Activated CD8-positive, alpha-beta T cell treated with anti-CD3 and anti-CD28 coated beads for 36 hours (primary cell): ENCODE data around the gene BCAR3. TPM values are rescaled to one million over a fixed set of nuclear protein-coding genes. Genes with fewer than 3 reads are reported as not detected.

Source experiments
- ATAC-seq: fragments of 200-7000 bp; cut with Tn5 transposase; one replicate; pipeline ENCODE4 v1.10.0; 2021; ENCODE audit warnings: mild to moderate bottlenecking, moderate library complexity
- CTCF ChIA-PET: fragments of 350-600 bp; sonication (Branson Sonifier 250); formaldehyde crosslinking; loops from one replicate; lab custom pipeline; 2021; ENCODE audit warnings: antibody characterized with exemption; lab: Charles Lee
- POLR2A ChIA-PET: fragments of 350-600 bp; sonication (Branson Sonifier 250); formaldehyde crosslinking; loops from one replicate; lab custom pipeline; 2021; ENCODE audit warnings: antibody characterized with exemption; lab: Charles Lee
- DNase-seq: peaks from one replicate; pipeline ENCODE4 v3.0.0-alpha.2; 2020
- H3K27ac Mint-ChIP-seq: one replicate; pipeline ENCODE4 v1.8.0; 2021; ENCODE audit warnings: mild to moderate bottlenecking, mixed read lengths
- H3K27me3 Mint-ChIP-seq: one replicate; pipeline ENCODE4 v1.8.0; 2021; ENCODE audit warnings: mixed read lengths
- H3K36me3 Mint-ChIP-seq: one replicate; pipeline ENCODE4 v1.8.0; 2021; ENCODE audit warnings: low read depth, mixed read lengths
- H3K4me1 Mint-ChIP-seq: one replicate; pipeline ENCODE4 v1.8.0; 2021; ENCODE audit warnings: low read depth, mixed read lengths
- H3K4me3 Mint-ChIP-seq: one replicate; pipeline ENCODE4 v1.8.0; 2021; ENCODE audit warnings: mild to moderate bottlenecking, moderate library complexity, mixed read lengths
- H3K9me3 Mint-ChIP-seq: one replicate; pipeline ENCODE4 v1.8.0; 2021; ENCODE audit warnings: mixed read lengths
- intact Hi-C: fragments of 100-400 bp; cut with micrococcal nuclease; formaldehyde crosslinking; loops from one replicate; pipeline ENCODE4 v1.10.0; 2022
- total RNA-seq, 2 experiments: library from RNA; stranded (reverse); gene quantifications; one replicate each; pipeline ENCODE4 v1.2.3, GENCODE V29; 2021
- TF ChIP-seq, protein P1 (sequence below): fragments of 200-600 bp; IDR thresholded peaks from one replicate; pipeline ENCODE4 v1.8.0; 2022; ENCODE audit warnings: antibody characterized with exemption, mild to moderate bottlenecking

Gene BCAR3
- total RNA-seq, 2 experiments from 2014 or later: 0.51 to 0.70 TPM

DNA sequence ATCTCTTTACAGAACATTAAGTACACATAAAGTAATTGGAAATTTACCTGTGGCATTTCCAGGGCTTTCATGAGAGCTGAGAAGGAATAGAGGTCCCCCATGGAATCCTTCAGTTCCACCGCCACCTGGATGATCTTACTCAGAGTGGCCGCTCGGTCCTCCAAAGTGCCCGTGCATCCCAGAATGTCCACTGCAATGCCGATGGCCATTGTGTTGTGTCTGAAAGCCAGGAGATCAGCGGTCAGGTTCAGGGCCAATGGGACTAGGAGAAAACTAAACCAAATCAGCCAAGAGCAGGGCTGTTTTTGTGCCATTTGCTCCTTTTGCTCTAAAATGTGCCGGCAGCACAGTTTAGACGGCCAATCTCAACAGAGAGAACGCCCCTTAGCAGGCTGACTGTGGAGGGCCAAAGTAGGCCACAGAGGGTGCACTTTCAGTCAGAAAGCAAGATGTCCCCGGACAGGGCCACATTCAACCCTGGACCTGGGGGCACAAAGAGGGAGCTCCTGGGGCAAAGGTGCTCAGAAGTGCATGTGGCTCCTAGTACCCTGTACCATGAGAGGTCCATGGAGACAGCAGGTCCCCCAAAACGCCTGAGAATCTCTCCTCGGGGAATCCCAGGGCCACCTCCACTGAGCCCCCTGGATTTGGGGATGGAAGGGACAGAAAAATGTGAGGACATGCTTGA is 109.9 kb downstream of the BCAR3 start:
- H3K36me3 Mint-ChIP-seq: no peaks in the 10 kb centered on the region
- H3K27me3 Mint-ChIP-seq: no peaks in the 10 kb centered on the region
- TF ChIP-seq, protein P1, sequence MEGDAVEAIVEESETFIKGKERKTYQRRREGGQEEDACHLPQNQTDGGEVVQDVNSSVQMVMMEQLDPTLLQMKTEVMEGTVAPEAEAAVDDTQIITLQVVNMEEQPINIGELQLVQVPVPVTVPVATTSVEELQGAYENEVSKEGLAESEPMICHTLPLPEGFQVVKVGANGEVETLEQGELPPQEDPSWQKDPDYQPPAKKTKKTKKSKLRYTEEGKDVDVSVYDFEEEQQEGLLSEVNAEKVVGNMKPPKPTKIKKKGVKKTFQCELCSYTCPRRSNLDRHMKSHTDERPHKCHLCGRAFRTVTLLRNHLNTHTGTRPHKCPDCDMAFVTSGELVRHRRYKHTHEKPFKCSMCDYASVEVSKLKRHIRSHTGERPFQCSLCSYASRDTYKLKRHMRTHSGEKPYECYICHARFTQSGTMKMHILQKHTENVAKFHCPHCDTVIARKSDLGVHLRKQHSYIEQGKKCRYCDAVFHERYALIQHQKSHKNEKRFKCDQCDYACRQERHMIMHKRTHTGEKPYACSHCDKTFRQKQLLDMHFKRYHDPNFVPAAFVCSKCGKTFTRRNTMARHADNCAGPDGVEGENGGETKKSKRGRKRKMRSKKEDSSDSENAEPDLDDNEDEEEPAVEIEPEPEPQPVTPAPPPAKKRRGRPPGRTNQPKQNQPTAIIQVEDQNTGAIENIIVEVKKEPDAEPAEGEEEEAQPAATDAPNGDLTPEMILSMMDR: no peak
- no peak overlapping the region for H3K27ac Mint-ChIP-seq
- no peaks in the 10 kb centered on the region for H3K9me3 Mint-ChIP-seq
- intact Hi-C loops: no loop called here
- ATAC-seq (no peak), DNase-seq (no peak)
- POLR2A ChIA-PET: no interaction called here
- no peaks in the 10 kb centered on the region for H3K4me1 Mint-ChIP-seq
- CTCF ChIA-PET: interaction anchor here (1.1 kb wide), 1 partner anchor 10 kb away, joined by 3 read pairs; no protein-coding TSS in a partner anchor
- H3K4me3 Mint-ChIP-seq: no peak overlapping the region

DNA sequence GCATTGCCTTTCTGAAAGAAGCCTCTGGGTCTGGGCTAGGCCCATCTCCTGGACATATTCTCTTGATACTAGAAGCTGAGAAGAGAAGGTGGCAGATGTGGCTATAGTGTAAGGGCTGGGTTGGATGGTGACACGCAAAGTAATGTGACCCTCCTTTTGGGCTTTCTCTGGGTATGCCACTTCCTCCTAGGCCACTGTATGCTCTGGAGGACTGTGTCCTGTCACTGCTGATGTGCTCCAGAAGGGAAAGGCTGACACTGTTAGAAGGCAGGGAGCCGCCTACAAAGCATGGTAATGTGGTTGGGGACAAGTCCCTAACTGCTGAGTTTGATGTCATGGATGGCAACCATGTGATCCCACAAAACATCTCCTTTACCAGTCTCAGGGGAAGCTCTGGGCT is 112.1 kb downstream of the BCAR3 start:
- POLR2A ChIA-PET: interaction anchor here (0.8 kb wide), 1 partner anchor 15 kb away, joined by 3 read pairs; no protein-coding TSS in a partner anchor
- H3K4me1 Mint-ChIP-seq: no peaks in the 10 kb centered on the region
- CTCF ChIA-PET: no interaction called here
- no peak overlapping the region for H3K27ac Mint-ChIP-seq
- no peak overlapping the region for H3K4me3 Mint-ChIP-seq
- DNase-seq (no peak), ATAC-seq (no peak)
- H3K27me3 Mint-ChIP-seq: no peaks in the 10 kb centered on the region
- no peaks in the 10 kb centered on the region for H3K36me3 Mint-ChIP-seq
- H3K9me3 Mint-ChIP-seq: no peaks in the 10 kb centered on the region
- intact Hi-C loops: no loop called here
- TF ChIP-seq, protein P1: no peak

DNA sequence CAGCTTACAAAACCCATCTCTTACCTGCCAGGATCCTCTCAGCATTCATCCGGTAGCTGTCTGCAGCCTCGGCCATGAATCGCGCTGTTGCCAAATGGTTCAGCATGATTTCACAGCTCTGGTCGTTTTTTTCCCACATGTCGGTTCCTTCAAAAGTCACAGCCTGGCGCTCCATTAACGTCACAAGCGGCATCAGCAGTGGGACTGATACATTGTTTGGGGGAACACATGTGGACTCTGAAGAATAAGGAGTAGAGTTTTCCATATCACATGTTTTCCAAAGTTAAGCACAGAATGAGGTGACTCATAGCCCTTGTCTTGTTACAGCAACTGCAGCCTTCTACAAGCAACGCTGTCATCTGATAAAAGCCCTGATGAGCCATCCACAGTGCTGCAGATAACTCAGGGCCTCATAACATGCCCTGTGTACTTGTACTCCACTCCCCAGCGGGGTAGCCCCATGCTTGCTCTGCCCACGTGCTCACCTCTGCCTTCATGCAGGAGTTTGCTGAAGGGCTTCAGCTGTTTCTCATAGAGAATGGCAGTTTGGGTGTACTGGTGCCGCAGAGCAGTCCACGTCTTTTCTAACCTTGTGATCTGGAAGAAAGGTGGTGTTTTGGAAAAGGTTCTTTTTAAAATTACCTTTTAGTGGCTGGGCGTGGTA is 114.2 kb downstream of the BCAR3 start:
- ChIA-PET CTCF (interaction anchor here (1.3 kb wide), 1 partner anchor 14 kb away, joined by 3 read pairs; no protein-coding TSS in a partner anchor), POLR2A (no interaction called here)
- Mint-ChIP-seq H3K4me1 (no peaks in the 10 kb centered on the region), H3K9me3 (no peaks in the 10 kb centered on the region), H3K4me3 (no peak overlapping the region), H3K27me3 (no peaks in the 10 kb centered on the region), H3K27ac (no peak overlapping the region), H3K36me3 (no peaks in the 10 kb centered on the region)
- intact Hi-C loops: no loop called here
- ATAC-seq: no peak
- TF ChIP-seq, protein P1: no peak
- DNase-seq: no peak

DNA sequence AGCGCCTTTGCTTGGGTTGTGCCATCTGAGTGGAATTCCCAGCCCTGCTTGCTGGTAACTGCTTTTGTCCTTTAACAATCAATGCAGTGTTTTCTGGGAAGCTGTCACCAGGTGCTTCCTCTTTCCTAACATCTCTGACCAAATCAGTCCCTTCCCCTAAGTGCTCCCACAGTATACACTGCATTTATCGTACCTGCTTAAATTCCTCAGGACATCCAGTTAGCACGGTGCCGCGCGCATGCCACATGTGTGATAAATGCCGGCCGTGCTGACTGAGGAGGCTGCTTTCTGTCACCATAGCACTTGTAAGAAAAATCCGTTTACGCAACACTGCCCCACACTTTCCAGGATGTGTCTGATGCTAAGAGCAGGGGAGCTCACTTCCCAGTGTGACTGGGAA is 115.4 kb downstream of the BCAR3 start:
- ChIA-PET CTCF (interaction anchor here (1.3 kb wide), 1 partner anchor 13 kb away, joined by 3 read pairs; no protein-coding TSS in a partner anchor), POLR2A (no interaction called here)
- ATAC-seq (no peak), DNase-seq (no peak)
- Mint-ChIP-seq H3K9me3 (no peaks in the 10 kb centered on the region), H3K4me3 (no peak overlapping the region), H3K27me3 (no peaks in the 10 kb centered on the region), H3K36me3 (no peaks in the 10 kb centered on the region), H3K4me1 (no peaks in the 10 kb centered on the region), H3K27ac (no peak overlapping the region)
- intact Hi-C loops: no loop called here
- TF ChIP-seq, protein P1: no peak
